ENCODE measurements around the gene IFNAR1. TPM values are rescaled to one million over a fixed set of nuclear protein-coding genes. Genes with fewer than 3 reads are reported as not detected.

IFNAR1 gene
- total RNA-seq, 4 donors from 2014 or later = 17.0 to 19.4 (median 19.0) TPM

- DNase-seq (ENCODE audit: low spot score in 2 of 2) = peak in 1 of 2 donors; percentile 40
- WGBS, 2 donors = 92 to 95% methylated on average over 2 of the region's 2 CpGs
- no peak overlapping the region for H3K4me3 ChIP-seq (ENCODE audit: low read depth, poor library complexity, severe bottlenecking)
- TF ChIP-seq CTCF (IDR thresholded peaks at IDR 0.05) (no peak), POLR2A (IDR thresholded peaks at IDR 0.05) (no peak)
- intact Hi-C loops (cut with DNase I; ENCODE audit: low total_unique reads) = no loop called here
Measured at GRCh38 chr21:33305938-33306337, 18.8 kb upstream of the IFNAR1 start.

- peak in 1 of 2 donors; percentile 32 for DNase-seq (ENCODE audit: low spot score in 2 of 2)
Measured at GRCh38 chr21:33308586-33309490, 15.9 kb upstream of the IFNAR1 start.

GRCh38 chr21:33309778-33310177 is 15.0 kb upstream of the IFNAR1 start:
- H3K4me3 ChIP-seq (ENCODE audit: low read depth, poor library complexity, severe bottlenecking) = no peak overlapping the region
- TF ChIP-seq POLR2A (IDR thresholded peaks at IDR 0.05) (no peak), CTCF (IDR thresholded peaks at IDR 0.05) (no peak)
- intact Hi-C loops (cut with DNase I; ENCODE audit: low total_unique reads) = no loop called here
- 93 to 95% methylated on average over 1 of the region's 1 CpG for WGBS, 2 donors
- DNase-seq (ENCODE audit: low spot score in 2 of 2) = no peak

More at GRCh38 chr21:33308586-33309490, 15.9 kb upstream of the IFNAR1 start:
- no peak overlapping the region for H3K4me3 ChIP-seq (ENCODE audit: low read depth, poor library complexity, severe bottlenecking)
- 33 to 42% methylated on average over 6 of the region's 6 CpGs for WGBS, 2 donors
- no peak for TF ChIP-seq CTCF (IDR thresholded peaks at IDR 0.05)
- no peak for TF ChIP-seq POLR2A (IDR thresholded peaks at IDR 0.05)
- intact Hi-C loops (cut with DNase I; ENCODE audit: low total_unique reads) = no loop called here

- TF ChIP-seq POLR2A (IDR thresholded peaks at IDR 0.05) (no peak), CTCF (IDR thresholded peaks at IDR 0.05) (no peak)
- intact Hi-C loops (cut with DNase I; ENCODE audit: low total_unique reads) = no loop called here
- no peak overlapping the region for H3K4me3 ChIP-seq (ENCODE audit: low read depth, poor library complexity, severe bottlenecking)
- DNase-seq (ENCODE audit: low spot score in 2 of 2) = no peak
- WGBS, 2 donors = 86 to 89% methylated on average over 3 of the region's 3 CpGs
Measured at GRCh38 chr21:33312121-33312520, 12.6 kb upstream of the IFNAR1 start.

GRCh38 chr21:33313183-33313582 is 11.6 kb upstream of the IFNAR1 start:
- intact Hi-C loops (cut with DNase I; ENCODE audit: low total_unique reads) = no loop called here
- TF ChIP-seq POLR2A (IDR thresholded peaks at IDR 0.05) (no peak), CTCF (IDR thresholded peaks at IDR 0.05) (no peak)
- 91 to 93% methylated on average over 1 of the region's 1 CpG for WGBS, 2 donors
- no peak overlapping the region for H3K4me3 ChIP-seq (ENCODE audit: low read depth, poor library complexity, severe bottlenecking)
- DNase-seq (ENCODE audit: low spot score in 2 of 2) = no peak
